ENCODE results near the gene RAI1. TPM values are rescaled to one million over a fixed set of nuclear protein-coding genes. Genes with fewer than 3 reads are reported as not detected.
A peak's percentile ranks its signal among the peaks of the same experiment; 100 is the strongest.

RAI1 gene
- total and polyA plus RNA-seq, 10 donors = 5.4 to 61.9 (median 35.2) TPM

GRCh38 chr17:17701112-17701511 is 19.9 kb downstream of the RAI1 start:
- Histone ChIP-seq H3K36me3 (peaks cover 0 to 6% (median 0%) of the 10 kb centered on the region in 6 donors), H3K27me3 (replicated peaks in 1 of 7) (peaks cover 0 to 13% (median 0%) of the 10 kb centered on the region in 7 donors), H3K9me3 (no peaks in the 10 kb centered on the region), H3K27ac (peak overlapping the region in 2 of 8 donors; percentile 97), H3K4me1 (peaks cover 7 to 95% (median 74%) of the 10 kb centered on the region in 6 donors), H3K4me3 (peak overlapping the region in 2 of 8 donors; percentile 25 to 50)
- 72 to 97% (median 89%) methylated on average over 2 of the region's 2 CpGs for WGBS, 5 donors
- no peak for DNase-seq
- TF ChIP-seq POLR2A (IDR thresholded peaks at IDR 0.05) (no peak), CTCF (IDR thresholded peaks at IDR 0.05 in 8 of 11, conservative IDR thresholded peaks at IDR 0.05 in 3 of 11) (no peak), POLR2AphosphoS5 (IDR thresholded peaks at IDR 0.05) (no peak)
- intact Hi-C loops (cut with DNase I; ENCODE audit: low total_unique reads) = no loop called here

GRCh38 chr17:17701658-17702057 is 20.4 kb downstream of the RAI1 start:
- DNase-seq = no peak
- intact Hi-C loops (cut with DNase I; ENCODE audit: low total_unique reads) = no loop called here
- H3K4me1 ChIP-seq = peaks cover 7 to 95% (median 71%) of the 10 kb centered on the region in 6 donors
- H3K4me3 ChIP-seq = no peak overlapping the region
- H3K9me3 ChIP-seq = no peaks in the 10 kb centered on the region
- H3K27me3 ChIP-seq (replicated peaks in 1 of 7) = peaks cover 0 to 13% (median 0%) of the 10 kb centered on the region in 7 donors
- H3K36me3 ChIP-seq = peaks cover 0 to 6% (median 0%) of the 10 kb centered on the region in 6 donors
- TF ChIP-seq POLR2A (IDR thresholded peaks at IDR 0.05) (no peak), POLR2AphosphoS5 (IDR thresholded peaks at IDR 0.05) (no peak), CTCF (IDR thresholded peaks at IDR 0.05 in 8 of 11, conservative IDR thresholded peaks at IDR 0.05 in 3 of 11) (no peak)
- WGBS, 5 donors = 83 to 95% (median 87%) methylated on average over 5 of the region's 5 CpGs
- H3K27ac ChIP-seq = peak overlapping the region in 3 of 8 donors; percentile 58 to 69 (median 69)

- WGBS, 5 donors = 67 to 88% (median 72%) methylated on average over 10 of the region's 10 CpGs
- no peak for DNase-seq
- Histone ChIP-seq H3K4me1 (peaks cover 7 to 91% (median 64%) of the 10 kb centered on the region in 6 donors), H3K4me3 (no peak overlapping the region), H3K9me3 (no peaks in the 10 kb centered on the region), H3K27me3 (replicated peaks in 1 of 7) (peaks cover 0 to 13% (median 0%) of the 10 kb centered on the region in 7 donors), H3K27ac (peak overlapping the region in 5 of 8 donors; percentile 39 to 69 (median 69)), H3K36me3 (peaks cover 0 to 6% (median 0%) of the 10 kb centered on the region in 6 donors)
- no peak for TF ChIP-seq CTCF (IDR thresholded peaks at IDR 0.05 in 8 of 11, conservative IDR thresholded peaks at IDR 0.05 in 3 of 11)
- TF ChIP-seq POLR2A (IDR thresholded peaks at IDR 0.05) = no peak
- TF ChIP-seq POLR2AphosphoS5 (IDR thresholded peaks at IDR 0.05) = no peak
- intact Hi-C loops (cut with DNase I; ENCODE audit: low total_unique reads) = no loop called here
Observed at GRCh38 chr17:17702449-17703139, 21.3 kb downstream of the RAI1 start.

- WGBS, 5 donors = 57 to 77% (median 64%) methylated on average over 9 to 14 of the region's 14 CpGs
- H3K4me3 ChIP-seq = no peak overlapping the region
- TF ChIP-seq POLR2AphosphoS5 (IDR thresholded peaks at IDR 0.05) (peak; percentile 51 to 71 (median 71)), CTCF (IDR thresholded peaks at IDR 0.05 in 8 of 11, conservative IDR thresholded peaks at IDR 0.05 in 3 of 11) (no peak)
- peaks cover 7 to 84% (median 59%) of the 10 kb centered on the region in 6 donors for H3K4me1 ChIP-seq
- H3K36me3 ChIP-seq = peaks cover 0 to 6% (median 0%) of the 10 kb centered on the region in 6 donors
- no peak for DNase-seq
- intact Hi-C loops (cut with DNase I; ENCODE audit: low total_unique reads) = no loop called here
- H3K27ac ChIP-seq = peak overlapping the region in 7 of 8 donors; percentile 39 to 69 (median 60)
- H3K9me3 ChIP-seq = no peaks in the 10 kb centered on the region
- H3K27me3 ChIP-seq (replicated peaks in 1 of 7) = peaks cover 0 to 13% (median 0%) of the 10 kb centered on the region in 7 donors
Observed at GRCh38 chr17:17703140-17703919, 22.1 kb downstream of the RAI1 start.

Measured in spleen (tissue), 11 donors.